Lower lobe of right lung (tissue), 2 donors: ENCODE measurements around the gene OR2H1. TPM values are rescaled to one million over a fixed set of nuclear protein-coding genes. Genes with fewer than 3 reads are reported as not detected.

Experiments used
- ATAC-seq, 2 donors: fragments of 200-7000 bp; cut with Tn5 transposase; one replicate each; pipeline ENCODE4 v1.9.1; 2020 to 2022; ENCODE audit warnings: mild to moderate bottlenecking in 2 of 2, moderate library complexity in 2 of 2
- DNase-seq: peaks from one replicate; pipeline ENCODE4 v3.0.0-alpha.2; 2020
- H3K27ac ChIP-seq: fragments of 200-600 bp; one replicate; pipeline ENCODE4 v1.8.0; 2022
- H3K27me3 ChIP-seq: fragments of 200-600 bp; one replicate; pipeline ENCODE4 v1.8.0; 2022; ENCODE audit warnings: low read depth
- H3K36me3 ChIP-seq: fragments of 200-600 bp; one replicate; pipeline ENCODE4 v1.8.0; 2022; ENCODE audit warnings: mild to moderate bottlenecking
- H3K4me1 ChIP-seq: fragments of 200-600 bp; one replicate; pipeline ENCODE4 v1.8.0; 2022
- H3K4me3 ChIP-seq: fragments of 200-600 bp; one replicate; pipeline ENCODE4 v1.8.0; 2022; ENCODE audit warnings: mild to moderate bottlenecking
- H3K9me3 ChIP-seq: fragments of 200-600 bp; one replicate; pipeline ENCODE4 v1.8.0; 2022
- CTCF ChIP-seq: fragments of 200-600 bp; IDR thresholded peaks from one replicate; pipeline ENCODE4 v1.8.0; 2022; ENCODE audit warnings: antibody characterized with exemption, mild to moderate bottlenecking
- intact Hi-C: fragments of 100-400 bp; cut with DNase I; formaldehyde crosslinking; loops from one replicate; pipeline ENCODE4 v1.11.0; 2022
- total RNA-seq: library from RNA; stranded (reverse); fragmentation: NEBNext Ultra II Directional; extraction: Animal tissue kit (Norgen Biotek cat#: 25700); gene quantifications from one replicate; pipeline ENCODE4 v1.2.1, GENCODE V29; 2021
- donor health status: DM: no; HTN: yes; CAD: no; lungs with severe emphysema.

Gene OR2H1
- total RNA-seq, 1 donor from 2014 or later: not detected

- no peaks in the 10 kb centered on the region for H3K27me3 ChIP-seq
- H3K36me3 ChIP-seq: no peaks in the 10 kb centered on the region
- H3K4me3 ChIP-seq: no peak overlapping the region
- intact Hi-C loops: no loop called here
- ATAC-seq: no peak
- H3K9me3 ChIP-seq: no peaks in the 10 kb centered on the region
- no peak for TF ChIP-seq CTCF
- no peaks in the 10 kb centered on the region for H3K4me1 ChIP-seq
- no peak overlapping the region for H3K27ac ChIP-seq
- DNase-seq: no peak
These were observed 9.3 kb downstream of the OR2H1 start for GRCh38 chr6:29466241-29466640.

GRCh38 chr6:29474996-29475395 lies 18.0 kb downstream of the OR2H1 start:
- TF ChIP-seq CTCF: no peak
- ATAC-seq (no peak), DNase-seq (no peak)
- Histone ChIP-seq H3K36me3 (no peaks in the 10 kb centered on the region), H3K27ac (no peak overlapping the region), H3K4me1 (no peaks in the 10 kb centered on the region), H3K27me3 (no peaks in the 10 kb centered on the region), H3K9me3 (no peaks in the 10 kb centered on the region), H3K4me3 (no peak overlapping the region)
- intact Hi-C loops: no loop called here

GRCh38 chr6:29477923-29478450 lies 21.0 kb downstream of the OR2H1 start:
- Histone ChIP-seq H3K4me3 (no peak overlapping the region), H3K36me3 (no peaks in the 10 kb centered on the region), H3K27ac (no peak overlapping the region), H3K9me3 (no peaks in the 10 kb centered on the region), H3K27me3 (no peaks in the 10 kb centered on the region), H3K4me1 (no peaks in the 10 kb centered on the region)
- ATAC-seq (no peak), DNase-seq (no peak)
- intact Hi-C loops: no loop called here
- no peak for TF ChIP-seq CTCF

- no peak for DNase-seq
These were observed 21.8 kb downstream of the OR2H1 start for GRCh38 chr6:29478740-29479139.

GRCh38 chr6:29479560-29479959 lies 22.6 kb downstream of the OR2H1 start:
- intact Hi-C loops: no loop called here
- ATAC-seq (no peak), DNase-seq (no peak)
- H3K4me1 ChIP-seq: no peaks in the 10 kb centered on the region
- no peak overlapping the region for H3K4me3 ChIP-seq
- no peak for TF ChIP-seq CTCF
- no peaks in the 10 kb centered on the region for H3K36me3 ChIP-seq
- H3K27me3 ChIP-seq: no peaks in the 10 kb centered on the region
- no peak overlapping the region for H3K27ac ChIP-seq
- no peaks in the 10 kb centered on the region for H3K9me3 ChIP-seq

More at GRCh38 chr6:29478740-29479139, 21.8 kb downstream of the OR2H1 start:
- intact Hi-C loops: no loop called here
- Histone ChIP-seq H3K27ac (no peak overlapping the region), H3K36me3 (no peaks in the 10 kb centered on the region), H3K4me3 (no peak overlapping the region), H3K4me1 (no peaks in the 10 kb centered on the region), H3K27me3 (no peaks in the 10 kb centered on the region), H3K9me3 (no peaks in the 10 kb centered on the region)
- ATAC-seq: no peak
- no peak for TF ChIP-seq CTCF

GRCh38 chr6:29483186-29483585 lies 26.2 kb downstream of the OR2H1 start:
- Histone ChIP-seq H3K4me1 (no peaks in the 10 kb centered on the region), H3K4me3 (no peak overlapping the region), H3K9me3 (no peaks in the 10 kb centered on the region), H3K27ac (no peak overlapping the region), H3K36me3 (no peaks in the 10 kb centered on the region), H3K27me3 (no peaks in the 10 kb centered on the region)
- no peak for ATAC-seq
- TF ChIP-seq CTCF: no peak
- DNase-seq: no peak
- intact Hi-C loops: no loop called here
